ENCODE results near the gene NCR3LG1.

Gene NCR3LG1

GRCh38 chr11:17352950-17353820 is 1.6 kb downstream of the NCR3LG1 start:
- Histone ChIP-seq H3K9ac (no peak overlapping the region), H3K36me3 (ENCODE audit: control insufficient read depth, insufficient read depth, low read length) (no peaks in the 10 kb centered on the region), H3K79me2 (peaks cover 2% of the 10 kb centered on the region), H2AFZ (peak overlapping the region; percentile 81), H3K9me3 (ENCODE audit: control insufficient read depth, low read length) (no peaks in the 10 kb centered on the region), H3K4me3 (ENCODE audit: low read depth, low read length) (peak overlapping the region; percentile 74), H3K4me2 (ENCODE audit: low read length) (peak overlapping the region; percentile 92), H3K4me1 (no peaks in the 10 kb centered on the region), H3K27me3 (ENCODE audit: control insufficient read depth, insufficient read depth, low read length) (no peaks in the 10 kb centered on the region), H3K27ac (peak overlapping the region; percentile 77)
- TF ChIP-seq CTCF (IDR thresholded peaks at IDR 0.05): no peak

GRCh38 chr11:17353821-17354600 is 2.4 kb downstream of the NCR3LG1 start:
- peak overlapping the region; percentile 77 for H3K27ac ChIP-seq
- no peaks in the 10 kb centered on the region for H3K9me3 ChIP-seq (ENCODE audit: control insufficient read depth, low read length)
- H3K27me3 ChIP-seq (ENCODE audit: control insufficient read depth, insufficient read depth, low read length): no peaks in the 10 kb centered on the region
- H3K4me1 ChIP-seq: no peaks in the 10 kb centered on the region
- H3K36me3 ChIP-seq (ENCODE audit: control insufficient read depth, insufficient read depth, low read length): no peaks in the 10 kb centered on the region
- H2AFZ ChIP-seq: peak overlapping the region; percentile 81
- no peak overlapping the region for H3K9ac ChIP-seq
- H3K4me3 ChIP-seq (ENCODE audit: low read depth, low read length): peak overlapping the region; percentile 74
- TF ChIP-seq CTCF (IDR thresholded peaks at IDR 0.05): no peak
- peak overlapping the region; percentile 92 for H3K4me2 ChIP-seq (ENCODE audit: low read length)
- peaks cover 2% of the 10 kb centered on the region for H3K79me2 ChIP-seq

- H2AFZ ChIP-seq: no peak overlapping the region
- H3K4me3 ChIP-seq (ENCODE audit: low read depth, low read length): peak overlapping the region; percentile 27
- peak; percentile 56 for TF ChIP-seq CTCF (IDR thresholded peaks at IDR 0.05)
- H3K27me3 ChIP-seq (ENCODE audit: control insufficient read depth, insufficient read depth, low read length): no peaks in the 10 kb centered on the region
- H3K4me2 ChIP-seq (ENCODE audit: low read length): peak overlapping the region; percentile 92
- peaks cover 2% of the 10 kb centered on the region for H3K79me2 ChIP-seq
- H3K9me3 ChIP-seq (ENCODE audit: control insufficient read depth, low read length): no peaks in the 10 kb centered on the region
- H3K27ac ChIP-seq: no peak overlapping the region
- no peaks in the 10 kb centered on the region for H3K4me1 ChIP-seq
- no peaks in the 10 kb centered on the region for H3K36me3 ChIP-seq (ENCODE audit: control insufficient read depth, insufficient read depth, low read length)
- no peak overlapping the region for H3K9ac ChIP-seq
Measured at GRCh38 chr11:17354601-17354991, 3.0 kb downstream of the NCR3LG1 start.

- Histone ChIP-seq H3K27me3 (ENCODE audit: control insufficient read depth, insufficient read depth, low read length) (no peaks in the 10 kb centered on the region), H3K4me1 (no peaks in the 10 kb centered on the region), H3K4me3 (ENCODE audit: low read depth, low read length) (no peak overlapping the region), H3K4me2 (ENCODE audit: low read length) (no peak overlapping the region), H3K79me2 (no peaks in the 10 kb centered on the region), H3K9ac (no peak overlapping the region), H2AFZ (no peak overlapping the region), H3K9me3 (ENCODE audit: control insufficient read depth, low read length) (no peaks in the 10 kb centered on the region), H3K27ac (no peak overlapping the region), H3K36me3 (ENCODE audit: control insufficient read depth, insufficient read depth, low read length) (no peaks in the 10 kb centered on the region)
- no peak for TF ChIP-seq CTCF (IDR thresholded peaks at IDR 0.05)
Measured at GRCh38 chr11:17366495-17366894, 14.9 kb downstream of the NCR3LG1 start.

All from parathyroid adenoma (tissue), 2 donors.